Measurements from ENCODE around the gene ZDHHC8. TPM values are rescaled to one million over a fixed set of nuclear protein-coding genes. Genes with fewer than 3 reads are reported as not detected.

ZDHHC8 gene
- total and polyA plus RNA-seq, 5 experiments from 2014 or later: 1.4 to 99.2 (median 4.6) TPM

- no peak overlapping the region for H3K4me3 Mint-ChIP-seq
- no peak for DNase-seq
- H3K27me3 Mint-ChIP-seq: no peaks in the 10 kb centered on the region
- H3K36me3 Mint-ChIP-seq: peaks cover 0 to 3% (median 0%) of the 10 kb centered on the region in 3 donors
- peaks cover 0 to 2% (median 0%) of the 10 kb centered on the region in 4 donors for H3K4me1 Mint-ChIP-seq
- H3K9me3 Mint-ChIP-seq: no peaks in the 10 kb centered on the region
- no peak for ATAC-seq
- peak overlapping the region in 1 of 10 donors; percentile 40 for H3K27ac Mint-ChIP-seq
- POLR2A ChIA-PET: no interaction called here
Measured at GRCh38 chr22:20145206-20145831, 13.7 kb downstream of the ZDHHC8 start.

- peaks cover 0 to 2% (median 0%) of the 10 kb centered on the region in 4 donors for H3K4me1 Mint-ChIP-seq
- DNase-seq: no peak
- peaks cover 0 to 3% (median 0%) of the 10 kb centered on the region in 3 donors for H3K36me3 Mint-ChIP-seq
- H3K9me3 Mint-ChIP-seq: no peaks in the 10 kb centered on the region
- POLR2A ChIA-PET: no interaction called here
- H3K4me3 Mint-ChIP-seq: no peak overlapping the region
- ATAC-seq: no peak
- H3K27ac Mint-ChIP-seq: no peak overlapping the region
- no peaks in the 10 kb centered on the region for H3K27me3 Mint-ChIP-seq
Measured at GRCh38 chr22:20145832-20146223, 14.2 kb downstream of the ZDHHC8 start.

- DNase-seq: no peak
- ATAC-seq: no peak
- H3K9me3 Mint-ChIP-seq: no peaks in the 10 kb centered on the region
- peaks cover 0 to 3% (median 0%) of the 10 kb centered on the region in 3 donors for H3K36me3 Mint-ChIP-seq
- H3K27me3 Mint-ChIP-seq: no peaks in the 10 kb centered on the region
- POLR2A ChIA-PET: no interaction called here
- H3K4me1 Mint-ChIP-seq: peaks cover 0 to 2% (median 0%) of the 10 kb centered on the region in 4 donors
- peak overlapping the region in 1 of 10 donors; percentile 51 for H3K27ac Mint-ChIP-seq
- H3K4me3 Mint-ChIP-seq: no peak overlapping the region
Measured at GRCh38 chr22:20146777-20147176, 15.2 kb downstream of the ZDHHC8 start.

GRCh38 chr22:20147237-20147988, 15.8 kb downstream of the ZDHHC8 start:
- POLR2A ChIA-PET: no interaction called here
- no peaks in the 10 kb centered on the region for H3K27me3 Mint-ChIP-seq
- H3K4me1 Mint-ChIP-seq: peaks cover 0 to 2% (median 0%) of the 10 kb centered on the region in 4 donors
- no peak overlapping the region for H3K4me3 Mint-ChIP-seq
- peak overlapping the region in 1 of 10 donors; percentile 52 for H3K27ac Mint-ChIP-seq
- peaks cover 0 to 3% (median 0%) of the 10 kb centered on the region in 3 donors for H3K36me3 Mint-ChIP-seq
- H3K9me3 Mint-ChIP-seq: no peaks in the 10 kb centered on the region
- ATAC-seq (no peak), DNase-seq (no peak)

GRCh38 chr22:20148414-20148813, 16.8 kb downstream of the ZDHHC8 start:
- DNase-seq: no peak
- Mint-ChIP-seq H3K27me3 (no peaks in the 10 kb centered on the region), H3K4me3 (no peak overlapping the region), H3K36me3 (peaks cover 0 to 3% (median 0%) of the 10 kb centered on the region in 3 donors), H3K27ac (no peak overlapping the region), H3K9me3 (no peaks in the 10 kb centered on the region), H3K4me1 (peaks cover 0 to 2% (median 0%) of the 10 kb centered on the region in 4 donors)
- no peak for ATAC-seq
- POLR2A ChIA-PET: no interaction called here

- H3K27me3 Mint-ChIP-seq: no peaks in the 10 kb centered on the region
- no peaks in the 10 kb centered on the region for H3K4me1 Mint-ChIP-seq
- no peaks in the 10 kb centered on the region for H3K36me3 Mint-ChIP-seq
- H3K27ac Mint-ChIP-seq: no peak overlapping the region
- no peak for ATAC-seq
- DNase-seq: no peak
- no peaks in the 10 kb centered on the region for H3K9me3 Mint-ChIP-seq
- no peak overlapping the region for H3K4me3 Mint-ChIP-seq
- POLR2A ChIA-PET: no interaction called here
Measured at GRCh38 chr22:20149257-20150250, 17.9 kb downstream of the ZDHHC8 start.

- Mint-ChIP-seq H3K27ac (peak within 1 kb of the TSS in 3 of 10 donors; percentile 8 to 60 (median 20)), H3K36me3 (no peaks in the 10 kb centered on the region), H3K4me3 (no peak within 1 kb of the TSS), H3K9me3 (no peaks in the 10 kb centered on the region), H3K4me1 (no peaks in the 10 kb centered on the region), H3K27me3 (peaks cover 0 to under 1% (median 0%) of the 10 kb centered on the region in 5 donors)
- DNase-seq (no peak), ATAC-seq (no peak)
- POLR2A ChIA-PET: no interaction called here
Measured at GRCh38 chr22:20150381-20151275, 19.0 kb downstream of the ZDHHC8 start, which contains the start of gene CCDC188. Gene CCDC188 (minus strand): TSS chr22:20151055. CDS start chr22:20150986, 69 bp downstream.

- peak overlapping the region in 2 of 10 donors; percentile 20 to 60 for H3K27ac Mint-ChIP-seq
- POLR2A ChIA-PET: no interaction called here
- no peak overlapping the region for H3K4me3 Mint-ChIP-seq
- no peaks in the 10 kb centered on the region for H3K36me3 Mint-ChIP-seq
- H3K9me3 Mint-ChIP-seq: no peaks in the 10 kb centered on the region
- no peaks in the 10 kb centered on the region for H3K4me1 Mint-ChIP-seq
- DNase-seq: no peak
- peaks cover 0 to 1% (median 0%) of the 10 kb centered on the region in 5 donors for H3K27me3 Mint-ChIP-seq
- ATAC-seq: no peak
Measured at GRCh38 chr22:20151276-20151588, 19.6 kb downstream of the ZDHHC8 start.

GRCh38 chr22:20152464-20152890, 20.9 kb downstream of the ZDHHC8 start:
- DNase-seq: no peak
- no peaks in the 10 kb centered on the region for H3K36me3 Mint-ChIP-seq
- no peak overlapping the region for H3K4me3 Mint-ChIP-seq
- ATAC-seq: no peak
- peaks cover 0 to 6% (median 0%) of the 10 kb centered on the region in 5 donors for H3K27me3 Mint-ChIP-seq
- POLR2A ChIA-PET: no interaction called here
- H3K27ac Mint-ChIP-seq: no peak overlapping the region
- peaks cover 2 to 6% (median 3%) of the 10 kb centered on the region in 4 donors for H3K4me1 Mint-ChIP-seq
- H3K9me3 Mint-ChIP-seq: no peaks in the 10 kb centered on the region

GRCh38 chr22:20153945-20154344, 22.3 kb downstream of the ZDHHC8 start:
- H3K4me1 Mint-ChIP-seq: peaks cover 2 to 6% (median 4%) of the 10 kb centered on the region in 4 donors
- no peaks in the 10 kb centered on the region for H3K9me3 Mint-ChIP-seq
- POLR2A ChIA-PET: no interaction called here
- H3K4me3 Mint-ChIP-seq: no peak overlapping the region
- peak overlapping the region in 3 of 10 donors; percentile 63 to 82 (median 78) for H3K27ac Mint-ChIP-seq
- ATAC-seq (no peak), DNase-seq (no peak)
- peaks cover 0 to 6% (median 0%) of the 10 kb centered on the region in 5 donors for H3K27me3 Mint-ChIP-seq
- H3K36me3 Mint-ChIP-seq: no peaks in the 10 kb centered on the region

GRCh38 chr22:20154602-20155187, 23.1 kb downstream of the ZDHHC8 start:
- peaks cover 2 to 6% (median 4%) of the 10 kb centered on the region in 4 donors for H3K4me1 Mint-ChIP-seq
- H3K27me3 Mint-ChIP-seq: peaks cover 0 to 6% (median 0%) of the 10 kb centered on the region in 5 donors
- H3K4me3 Mint-ChIP-seq: no peak overlapping the region
- H3K9me3 Mint-ChIP-seq: no peaks in the 10 kb centered on the region
- POLR2A ChIA-PET: no interaction called here
- DNase-seq (no peak), ATAC-seq (no peak)
- H3K27ac Mint-ChIP-seq: peak overlapping the region in 2 of 10 donors; percentile 4 to 18
- no peaks in the 10 kb centered on the region for H3K36me3 Mint-ChIP-seq
